ENCODE results near the gene RGS14.

- TF ChIP-seq CTCF (IDR thresholded peaks at IDR 0.05; ENCODE audit: low read depth, low read length, poor library complexity, severe bottlenecking) (no peak), EZH2phosphoT487 (IDR thresholded peaks at IDR 0.05; ENCODE audit: borderline replicate concordance, low read length) (no peak)
Measured at GRCh38 chr5:177357459-177358351, at the start of gene RGS14.

Data from DOHH2 (cell line).